ENCODE data around the gene MVB12B. TPM values are rescaled to one million over a fixed set of nuclear protein-coding genes. Genes with fewer than 3 reads are reported as not detected.

The MVB12B gene
- total RNA-seq, 1 experiment from 2014 or later, result 9.4 TPM

DNA sequence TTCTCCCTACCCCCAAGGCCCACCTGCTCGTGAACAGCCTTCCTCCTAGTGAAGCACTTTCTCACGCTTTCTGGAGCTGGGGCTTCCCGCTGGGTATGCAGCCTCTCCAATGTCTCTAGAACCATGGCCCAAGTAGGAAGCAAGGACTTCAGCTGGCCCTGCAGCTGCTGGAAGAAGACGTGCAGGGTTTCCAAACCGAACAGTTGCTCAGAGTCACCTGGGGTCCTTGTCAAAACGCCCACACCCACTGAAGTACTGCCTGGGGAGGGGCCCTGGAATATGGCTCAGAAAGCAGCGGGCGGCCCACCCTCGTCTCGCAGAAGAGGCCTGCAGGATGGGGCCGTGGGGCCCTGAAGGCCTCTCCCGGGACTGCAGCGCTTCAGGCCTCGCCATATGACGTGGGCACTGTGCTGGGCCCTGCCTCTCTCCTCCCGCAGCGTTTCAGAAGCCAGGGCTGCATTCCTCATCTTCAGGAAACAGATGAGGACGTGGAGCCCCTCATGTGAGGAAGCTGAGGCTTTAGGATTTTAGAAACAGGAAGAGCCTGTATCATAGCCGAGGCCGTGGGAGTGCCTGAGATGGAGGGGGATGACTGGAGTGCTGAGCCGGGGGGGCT is 171.1 kb downstream of the MVB12B start:
- H3K27me3 ChIP-seq (ENCODE audit: control insufficient read depth, insufficient read depth, low read length), result no peaks in the 10 kb centered on the region
- ChIA-PET CTCF (no interaction called here), POLR2A (no interaction called here)
- DNase-seq (ENCODE audit: low read depth, low spot score) (no peak), ATAC-seq (no peak)
- H3K36me3 ChIP-seq (ENCODE audit: control insufficient read depth, insufficient read depth, low read length), result no peaks in the 10 kb centered on the region
- intact Hi-C loops (cut with micrococcal nuclease; ENCODE audit: unreplicated experiment) (loop anchor here (10.0 kb wide), 1 partner anchor 193 kb away; no protein-coding TSS in a partner anchor), in situ Hi-C loops (cut with HindIII; ENCODE audit: low pct_unique_long_range_greater_than_20kb, low sequenced_read_pairs) (no loop called here)
- no peaks in the 10 kb centered on the region for H3K4me1 ChIP-seq (ENCODE audit: control insufficient read depth, insufficient read depth, low read length)
- no peaks in the 10 kb centered on the region for H3K9me3 ChIP-seq (ENCODE audit: control insufficient read depth, insufficient read depth, low read depth, low read length)
- H3K4me3 ChIP-seq (ENCODE audit: low read depth in 2 of 2, low read length in 2 of 2), result no peak overlapping the region
- no peak overlapping the region for H3K27ac ChIP-seq (ENCODE audit: low read length)
- TF ChIP-seq POLR2AphosphoS5 (IDR thresholded peaks at IDR 0.05; ENCODE audit: low read depth, low read length), result no peak
- TF ChIP-seq, protein P1, sequence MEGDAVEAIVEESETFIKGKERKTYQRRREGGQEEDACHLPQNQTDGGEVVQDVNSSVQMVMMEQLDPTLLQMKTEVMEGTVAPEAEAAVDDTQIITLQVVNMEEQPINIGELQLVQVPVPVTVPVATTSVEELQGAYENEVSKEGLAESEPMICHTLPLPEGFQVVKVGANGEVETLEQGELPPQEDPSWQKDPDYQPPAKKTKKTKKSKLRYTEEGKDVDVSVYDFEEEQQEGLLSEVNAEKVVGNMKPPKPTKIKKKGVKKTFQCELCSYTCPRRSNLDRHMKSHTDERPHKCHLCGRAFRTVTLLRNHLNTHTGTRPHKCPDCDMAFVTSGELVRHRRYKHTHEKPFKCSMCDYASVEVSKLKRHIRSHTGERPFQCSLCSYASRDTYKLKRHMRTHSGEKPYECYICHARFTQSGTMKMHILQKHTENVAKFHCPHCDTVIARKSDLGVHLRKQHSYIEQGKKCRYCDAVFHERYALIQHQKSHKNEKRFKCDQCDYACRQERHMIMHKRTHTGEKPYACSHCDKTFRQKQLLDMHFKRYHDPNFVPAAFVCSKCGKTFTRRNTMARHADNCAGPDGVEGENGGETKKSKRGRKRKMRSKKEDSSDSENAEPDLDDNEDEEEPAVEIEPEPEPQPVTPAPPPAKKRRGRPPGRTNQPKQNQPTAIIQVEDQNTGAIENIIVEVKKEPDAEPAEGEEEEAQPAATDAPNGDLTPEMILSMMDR (IDR thresholded peaks at IDR 0.05), result no peak
- TF ChIP-seq TCF7L2 (IDR thresholded peaks at IDR 0.05; ENCODE audit: low read depth, low read length), result no peak
- TF ChIP-seq SIN3A (IDR thresholded peaks at IDR 0.05; ENCODE audit: borderline replicate concordance, insufficient read depth, low read depth, low read length), result no peak
- TF ChIP-seq, protein P2, sequence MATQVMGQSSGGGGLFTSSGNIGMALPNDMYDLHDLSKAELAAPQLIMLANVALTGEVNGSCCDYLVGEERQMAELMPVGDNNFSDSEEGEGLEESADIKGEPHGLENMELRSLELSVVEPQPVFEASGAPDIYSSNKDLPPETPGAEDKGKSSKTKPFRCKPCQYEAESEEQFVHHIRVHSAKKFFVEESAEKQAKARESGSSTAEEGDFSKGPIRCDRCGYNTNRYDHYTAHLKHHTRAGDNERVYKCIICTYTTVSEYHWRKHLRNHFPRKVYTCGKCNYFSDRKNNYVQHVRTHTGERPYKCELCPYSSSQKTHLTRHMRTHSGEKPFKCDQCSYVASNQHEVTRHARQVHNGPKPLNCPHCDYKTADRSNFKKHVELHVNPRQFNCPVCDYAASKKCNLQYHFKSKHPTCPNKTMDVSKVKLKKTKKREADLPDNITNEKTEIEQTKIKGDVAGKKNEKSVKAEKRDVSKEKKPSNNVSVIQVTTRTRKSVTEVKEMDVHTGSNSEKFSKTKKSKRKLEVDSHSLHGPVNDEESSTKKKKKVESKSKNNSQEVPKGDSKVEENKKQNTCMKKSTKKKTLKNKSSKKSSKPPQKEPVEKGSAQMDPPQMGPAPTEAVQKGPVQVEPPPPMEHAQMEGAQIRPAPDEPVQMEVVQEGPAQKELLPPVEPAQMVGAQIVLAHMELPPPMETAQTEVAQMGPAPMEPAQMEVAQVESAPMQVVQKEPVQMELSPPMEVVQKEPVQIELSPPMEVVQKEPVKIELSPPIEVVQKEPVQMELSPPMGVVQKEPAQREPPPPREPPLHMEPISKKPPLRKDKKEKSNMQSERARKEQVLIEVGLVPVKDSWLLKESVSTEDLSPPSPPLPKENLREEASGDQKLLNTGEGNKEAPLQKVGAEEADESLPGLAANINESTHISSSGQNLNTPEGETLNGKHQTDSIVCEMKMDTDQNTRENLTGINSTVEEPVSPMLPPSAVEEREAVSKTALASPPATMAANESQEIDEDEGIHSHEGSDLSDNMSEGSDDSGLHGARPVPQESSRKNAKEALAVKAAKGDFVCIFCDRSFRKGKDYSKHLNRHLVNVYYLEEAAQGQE (IDR thresholded peaks at IDR 0.05; ENCODE audit: insufficient read depth in 1 of 2, low read depth in 2 of 2, low read length in 1 of 2), result no peak
- BruUV-seq (replicated peaks), result no TSS peak

DNA sequence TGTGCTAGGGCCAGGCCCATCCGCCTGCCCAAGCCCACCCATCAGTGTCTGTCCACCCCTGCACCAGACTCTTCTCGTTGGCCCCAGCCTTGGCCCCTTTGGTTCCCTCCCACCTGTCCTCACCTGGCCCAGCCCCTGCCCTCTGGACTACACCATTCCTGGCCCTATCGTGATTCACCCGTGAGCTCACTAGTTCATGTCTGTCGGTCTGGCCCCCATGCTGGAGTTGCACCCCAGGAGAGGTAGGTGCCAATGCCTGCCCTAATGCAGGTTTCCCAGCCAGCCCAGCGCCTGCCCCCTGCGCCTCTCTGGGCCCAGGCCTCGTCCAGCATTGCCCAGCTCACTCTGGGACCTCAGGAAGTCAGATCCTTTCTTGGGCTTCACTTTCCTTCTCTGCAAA is 171.7 kb downstream of the MVB12B start:
- ATAC-seq (no peak), DNase-seq (ENCODE audit: low read depth, low spot score) (no peak)
- TF ChIP-seq, protein P1 (IDR thresholded peaks at IDR 0.05), result no peak
- no peak for TF ChIP-seq POLR2AphosphoS5 (IDR thresholded peaks at IDR 0.05; ENCODE audit: low read depth, low read length)
- TF ChIP-seq SIN3A (IDR thresholded peaks at IDR 0.05; ENCODE audit: borderline replicate concordance, insufficient read depth, low read depth, low read length), result no peak
- TF ChIP-seq TCF7L2 (IDR thresholded peaks at IDR 0.05; ENCODE audit: low read depth, low read length), result no peak
- TF ChIP-seq, protein P2 (IDR thresholded peaks at IDR 0.05; ENCODE audit: insufficient read depth in 1 of 2, low read depth in 2 of 2, low read length in 1 of 2), result no peak
- Histone ChIP-seq H3K27ac (ENCODE audit: low read length) (no peak overlapping the region), H3K36me3 (ENCODE audit: control insufficient read depth, insufficient read depth, low read length) (no peaks in the 10 kb centered on the region), H3K9me3 (ENCODE audit: control insufficient read depth, insufficient read depth, low read depth, low read length) (no peaks in the 10 kb centered on the region), H3K27me3 (ENCODE audit: control insufficient read depth, insufficient read depth, low read length) (no peaks in the 10 kb centered on the region), H3K4me1 (ENCODE audit: control insufficient read depth, insufficient read depth, low read length) (no peaks in the 10 kb centered on the region), H3K4me3 (ENCODE audit: low read depth in 2 of 2, low read length in 2 of 2) (no peak overlapping the region)
- intact Hi-C loops (cut with micrococcal nuclease; ENCODE audit: unreplicated experiment), result loop anchor here (10.0 kb wide), 1 partner anchor 194 kb away; no protein-coding TSS in a partner anchor
- ChIA-PET CTCF (interaction anchor here (0.6 to 1.1 kb wide), 2 partner anchors 15 to 60 kb away, joined by 3 to 4 read pairs; no protein-coding TSS in a partner anchor), POLR2A (no interaction called here)
- BruUV-seq (replicated peaks), result no TSS peak
- in situ Hi-C loops (cut with HindIII; ENCODE audit: low pct_unique_long_range_greater_than_20kb, low sequenced_read_pairs), result no loop called here
